T-cell (primary cell): ENCODE measurements around the gene PRKCB. TPM values are rescaled to one million over a fixed set of nuclear protein-coding genes. Genes with fewer than 3 reads are reported as not detected.
"Not testable (repeated sequence)": the region's sequence is repeated elsewhere in the genome, so short reads cannot be mapped to it uniquely, and the experiment has no call there.

ENCODE experiments used
- ATAC-seq, 4 experiments: fragments of 200-7000 bp in 3 of 4; fragments of 150-1000 bp in 1 of 4; cut with Tn5 transposase; replicated peaks in 1 of 4; 1 replicate in 3 of 4; 2 replicates in 1 of 4; pipeline ENCODE4 v1.10.0; 2021; ENCODE audit warnings: moderate library complexity in 3 of 4, mild to moderate bottlenecking in 2 of 4, moderate number of reproducible peaks in 1 of 4
- CTCF ChIA-PET, 2 donors: fragments of 300-600 bp; sonication (Branson Sonifier 250); formaldehyde crosslinking; loops; one replicate each; lab custom pipeline; 2022; ENCODE audit warnings: antibody characterized with exemption in 2 of 2; lab: Charles Lee
- POLR2A ChIA-PET, 2 donors: fragments of 300-600 bp; sonication (Branson Sonifier 250); formaldehyde crosslinking; loops; one replicate each; lab custom pipeline; 2022; ENCODE audit warnings: antibody characterized with exemption in 2 of 2; lab: Charles Lee
- DNase-seq, 35 experiments: peaks; one replicate each; pipeline versions ENCODE4 v3.0.0 to v3.0.0-alpha.2; 2013 to 2023
- H3K27ac ChIP-seq: one replicate; pipeline ENCODE4 v1.5.1; 2013; ENCODE audit warnings: low read length
- H3K27me3 ChIP-seq, 2 experiments: replicated peaks in 1 of 2; 1 replicate in 1 of 2; 2 replicates in 1 of 2; pipeline versions ENCODE4 v1.6.1 to v1.7.0; 2013; ENCODE audit warnings: low read length in 1 of 2, mixed read lengths in 1 of 2; ENCODE audit not compliant: control insufficient read depth in 2 of 2, insufficient read depth in 2 of 2; ENCODE audit errors: extremely low read depth in 1 of 2
- H3K36me3 ChIP-seq, 2 donors: 1 replicate in 1 of 2; 2 replicates in 1 of 2; pipeline versions ENCODE4 v1.6.1 to v1.7.0; 2013; ENCODE audit warnings: low read length in 1 of 2; ENCODE audit not compliant: control insufficient read depth in 2 of 2, insufficient read depth in 1 of 2; ENCODE audit errors: extremely low read depth in 1 of 2
- H3K4me1 ChIP-seq, 2 experiments: 1 replicate in 1 of 2; 2 replicates in 1 of 2; pipeline versions ENCODE4 v1.6.1 to v1.7.0; 2013; ENCODE audit warnings: low read length in 2 of 2, mixed read lengths in 1 of 2; ENCODE audit not compliant: insufficient read depth in 2 of 2, control insufficient read depth in 1 of 2; ENCODE audit errors: extremely low read depth in 1 of 2
- H3K4me3 ChIP-seq, 2 donors: 1 replicate in 1 of 2; 2 replicates in 1 of 2; pipeline versions ENCODE4 v1.5.1 to v1.7.0; 2013; ENCODE audit warnings: mild to moderate bottlenecking in 2 of 2, low read length in 1 of 2, moderate library complexity in 1 of 2; ENCODE audit not compliant: control insufficient read depth in 1 of 2; ENCODE audit errors: extremely low read depth in 1 of 2
- H3K9me3 ChIP-seq: 2 replicates; pipeline ENCODE4 v1.7.0; 2013
- H3K27ac Mint-ChIP-seq, 2 donors: one replicate each; pipeline ENCODE4 v1.8.0; 2020 to 2021; ENCODE audit warnings: mild to moderate bottlenecking in 2 of 2, mixed read lengths in 2 of 2
- H3K27me3 Mint-ChIP-seq, 2 donors: one replicate each; pipeline ENCODE4 v1.8.0; 2021 to 2022; ENCODE audit warnings: mixed read lengths in 2 of 2
- H3K36me3 Mint-ChIP-seq: one replicate; pipeline ENCODE4 v1.8.0; 2021; ENCODE audit warnings: mixed read lengths
- H3K4me1 Mint-ChIP-seq, 3 donors: one replicate each; pipeline ENCODE4 v1.8.0; 2020 to 2022; ENCODE audit warnings: mixed read lengths in 3 of 3, mild to moderate bottlenecking in 1 of 3
- H3K4me3 Mint-ChIP-seq, 3 donors: one replicate each; pipeline ENCODE4 v1.8.0; 2020 to 2022; ENCODE audit warnings: mild to moderate bottlenecking in 3 of 3, mixed read lengths in 3 of 3, moderate library complexity in 3 of 3
- H3K9me3 Mint-ChIP-seq, 3 donors: one replicate each; pipeline ENCODE4 v1.8.0; 2020 to 2022; ENCODE audit warnings: mixed read lengths in 3 of 3
- WGBS: methylation state at CpG from one replicate; pipeline ENCODE4 v1.1.5; 2013; ENCODE audit warnings: missing lambda C conversion rate; ENCODE audit not compliant: insufficient coverage; 5-methylcytosine and 5-hydroxymethylcytosine counted together
- total RNA-seq, 35 experiments: library from RNA in 6 of 35; stranded (reverse) in 6 of 35; fragments of 120-200 nt in 1 of 35; gene quantifications; one replicate each; pipeline versions ENCODE4 v1.2.1 to v1.2.4 and lab custom pipeline; 2013 to 2026

PRKCB gene
- total RNA-seq, 5 donors from 2014 or later (not counting 1 experiment from before 2014, with no cell fraction given): 84.7 to 114 (median 105) TPM

GRCh38 chr16:24105471-24105870 lies 269.7 kb downstream of the PRKCB start:
- peaks cover 2 to 18% of the 10 kb centered on the region in 2 donors for H3K36me3 ChIP-seq
- peaks cover 46% of the 10 kb centered on the region for H3K36me3 Mint-ChIP-seq
- H3K27ac ChIP-seq, H3K4me3 ChIP-seq, H3K9me3 Mint-ChIP-seq, H3K27me3 Mint-ChIP-seq, DNase-seq, H3K9me3 ChIP-seq, H3K4me3 Mint-ChIP-seq, H3K27me3 ChIP-seq, H3K4me1 ChIP-seq, H3K4me1 Mint-ChIP-seq, ATAC-seq, POLR2A ChIA-PET, H3K27ac Mint-ChIP-seq: not testable (repeated sequence)
- CTCF ChIA-PET: interaction anchor here in 1 of 2 donors (0.8 kb wide), 1 partner anchor 47 kb away, joined by 3 read pairs; no protein-coding TSS in a partner anchor
- no CpG with 5 or more reads among the region's 2 CpGs for WGBS

DNA sequence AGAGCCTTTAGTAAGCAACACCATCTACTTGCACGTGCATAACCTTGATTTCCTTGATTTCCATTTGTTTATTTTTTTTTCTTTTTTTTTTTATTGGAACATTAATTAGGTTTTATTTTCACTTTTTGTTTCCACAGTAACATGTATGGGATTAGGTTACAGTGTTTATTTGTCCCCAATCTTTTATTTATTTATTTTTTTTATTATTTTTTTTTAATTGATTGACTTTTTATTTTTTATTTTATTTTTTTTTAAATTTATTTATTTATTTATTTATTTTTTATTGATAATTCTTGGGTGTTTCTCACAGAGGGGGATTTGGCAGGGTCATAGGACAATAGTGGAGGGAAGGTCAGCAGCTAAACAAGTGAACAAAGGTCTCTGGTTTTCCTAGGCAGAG lies 272.3 kb downstream of the PRKCB start:
- H3K27me3 ChIP-seq, CTCF ChIA-PET, H3K27me3 Mint-ChIP-seq, H3K27ac ChIP-seq, H3K27ac Mint-ChIP-seq, H3K9me3 ChIP-seq, POLR2A ChIA-PET, DNase-seq, H3K4me3 Mint-ChIP-seq, ATAC-seq, H3K9me3 Mint-ChIP-seq, H3K4me1 ChIP-seq, H3K4me3 ChIP-seq, H3K4me1 Mint-ChIP-seq: not testable (repeated sequence)
- no CpG with 5 or more reads among the region's 1 CpG for WGBS
- peaks cover 45% of the 10 kb centered on the region for H3K36me3 Mint-ChIP-seq
- peaks cover 0 to 16% of the 10 kb centered on the region in 2 donors for H3K36me3 ChIP-seq

GRCh38 chr16:24111724-24112302 lies 276.0 kb downstream of the PRKCB start:
- no peaks in the 10 kb centered on the region for H3K9me3 ChIP-seq
- no peaks in the 10 kb centered on the region for H3K27me3 Mint-ChIP-seq
- H3K27ac Mint-ChIP-seq: no peak overlapping the region
- peaks cover 48% of the 10 kb centered on the region for H3K36me3 Mint-ChIP-seq
- no peaks in the 10 kb centered on the region for H3K4me1 Mint-ChIP-seq
- H3K4me3 Mint-ChIP-seq: no peak overlapping the region
- no peaks in the 10 kb centered on the region for H3K4me1 ChIP-seq
- no peak overlapping the region for H3K27ac ChIP-seq
- ChIA-PET CTCF (no interaction called here), POLR2A (no interaction called here)
- WGBS: 94% methylated on average over 2 of the region's 3 CpGs
- H3K9me3 Mint-ChIP-seq: no peaks in the 10 kb centered on the region
- ATAC-seq (no peak), DNase-seq (no peak)
- no peaks in the 10 kb centered on the region for H3K27me3 ChIP-seq
- H3K4me3 ChIP-seq: no peak overlapping the region
- peaks cover 0 to 25% of the 10 kb centered on the region in 2 donors for H3K36me3 ChIP-seq

DNA sequence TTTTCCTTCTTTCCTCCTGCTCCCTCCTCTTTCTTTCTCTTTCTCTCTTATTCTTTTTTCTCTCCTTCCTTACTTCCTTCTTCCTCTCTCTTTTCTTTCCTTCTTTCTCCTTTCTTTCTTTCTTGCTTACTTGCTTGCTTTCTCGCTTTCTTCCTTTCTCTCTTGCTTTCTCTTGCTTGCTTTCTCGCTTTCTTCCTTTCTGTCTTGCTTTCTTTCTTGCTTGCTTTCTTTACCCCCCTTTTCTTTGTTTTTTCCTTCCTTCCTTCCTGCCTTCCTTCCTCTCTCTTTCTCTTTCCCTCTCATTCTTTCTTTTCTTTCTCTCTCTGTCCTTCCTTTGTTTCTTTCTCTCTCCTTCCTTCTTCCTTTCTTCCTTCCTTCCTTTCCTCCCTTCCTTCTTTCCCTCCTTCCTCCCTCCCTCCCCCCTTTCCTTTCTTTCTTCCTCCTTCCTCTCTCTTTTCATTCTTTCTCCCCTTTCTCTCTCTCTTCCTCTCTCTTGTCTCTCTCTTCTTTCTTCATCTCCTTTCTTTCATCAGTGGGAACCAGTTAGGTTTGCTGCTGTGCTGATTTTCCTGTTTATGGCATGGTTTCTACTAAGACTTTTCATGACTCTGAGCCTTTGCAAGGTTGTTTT lies 277.4 kb downstream of the PRKCB start:
- H3K27ac Mint-ChIP-seq: no peak overlapping the region
- H3K9me3 Mint-ChIP-seq: no peaks in the 10 kb centered on the region
- Histone ChIP-seq H3K4me3 (no peak overlapping the region), H3K36me3 (peaks cover 2 to 35% of the 10 kb centered on the region in 2 donors), H3K4me1 (no peaks in the 10 kb centered on the region), H3K27me3 (no peaks in the 10 kb centered on the region), H3K27ac (no peak overlapping the region), H3K9me3 (no peaks in the 10 kb centered on the region)
- no peaks in the 10 kb centered on the region for H3K4me1 Mint-ChIP-seq
- ChIA-PET POLR2A (no interaction called here), CTCF (no interaction called here)
- no peak overlapping the region for H3K4me3 Mint-ChIP-seq
- 90% methylated on average over 2 of the region's 2 CpGs for WGBS
- H3K27me3 Mint-ChIP-seq: no peaks in the 10 kb centered on the region
- H3K36me3 Mint-ChIP-seq: peaks cover 47% of the 10 kb centered on the region
- ATAC-seq: no peak
- no peak for DNase-seq

GRCh38 chr16:24114876-24115275 lies 279.1 kb downstream of the PRKCB start:
- H3K27me3 Mint-ChIP-seq: no peaks in the 10 kb centered on the region
- no peak overlapping the region for H3K27ac ChIP-seq
- H3K36me3 ChIP-seq: peaks cover 7 to 40% of the 10 kb centered on the region in 2 donors
- H3K9me3 ChIP-seq: no peaks in the 10 kb centered on the region
- ChIA-PET CTCF (interaction anchor here in 1 of 2 donors (0.7 kb wide), 1 partner anchor 108 kb away, joined by 3 read pairs; no protein-coding TSS in a partner anchor), POLR2A (no interaction called here)
- DNase-seq (no peak), ATAC-seq (no peak)
- H3K9me3 Mint-ChIP-seq: no peaks in the 10 kb centered on the region
- H3K4me1 Mint-ChIP-seq: no peaks in the 10 kb centered on the region
- no peaks in the 10 kb centered on the region for H3K4me1 ChIP-seq
- H3K4me3 ChIP-seq: no peak overlapping the region
- no peaks in the 10 kb centered on the region for H3K27me3 ChIP-seq
- no peak overlapping the region for H3K27ac Mint-ChIP-seq
- WGBS: 89% methylated on average over 1 of the region's 2 CpGs
- H3K4me3 Mint-ChIP-seq: no peak overlapping the region
- peaks cover 63% of the 10 kb centered on the region for H3K36me3 Mint-ChIP-seq

GRCh38 chr16:24116046-24116776 lies 280.4 kb downstream of the PRKCB start:
- H3K9me3 Mint-ChIP-seq: no peaks in the 10 kb centered on the region
- H3K4me1 Mint-ChIP-seq: no peaks in the 10 kb centered on the region
- no peaks in the 10 kb centered on the region for H3K9me3 ChIP-seq
- CTCF ChIA-PET: no interaction called here
- no peak overlapping the region for H3K4me3 ChIP-seq
- peaks cover 8 to 40% of the 10 kb centered on the region in 2 donors for H3K36me3 ChIP-seq
- no peak overlapping the region for H3K4me3 Mint-ChIP-seq
- no peaks in the 10 kb centered on the region for H3K27me3 Mint-ChIP-seq
- POLR2A ChIA-PET: no interaction called here
- no peaks in the 10 kb centered on the region for H3K27me3 ChIP-seq
- DNase-seq: no peak
- 100% methylated on average over 4 of the region's 10 CpGs for WGBS
- no peak overlapping the region for H3K27ac Mint-ChIP-seq
- H3K27ac ChIP-seq: no peak overlapping the region
- H3K36me3 Mint-ChIP-seq: peaks cover 76% of the 10 kb centered on the region
- H3K4me1 ChIP-seq: no peaks in the 10 kb centered on the region
- no peak for ATAC-seq
